ENCODE data around the gene BMPR1A.

DNA sequence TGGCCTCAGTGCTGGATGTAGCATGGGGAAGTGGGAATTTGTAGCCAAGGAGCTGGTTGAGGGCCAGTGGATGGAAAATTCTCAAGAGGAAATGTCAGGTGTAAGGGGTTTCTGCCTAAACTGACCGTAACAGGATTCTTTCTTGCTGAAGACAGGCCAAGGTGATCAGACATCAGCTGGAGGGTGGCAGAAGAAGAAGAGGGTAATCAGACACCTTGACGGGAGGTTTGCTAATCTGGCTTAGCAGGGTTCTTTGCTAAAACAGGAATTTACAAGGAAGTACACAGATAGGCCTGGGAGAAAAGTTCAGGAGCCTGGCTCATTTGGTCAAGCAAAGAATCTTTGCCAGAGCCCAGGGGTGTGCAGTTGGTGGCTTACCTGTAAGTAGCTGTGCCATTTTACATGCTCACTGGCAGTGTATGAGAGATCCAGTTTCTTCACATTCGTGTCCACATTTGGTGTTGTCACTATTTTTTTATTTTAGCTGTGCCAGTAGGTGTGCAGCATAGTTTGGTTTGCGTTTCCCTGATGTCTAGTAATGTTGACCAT, 73.7 kb downstream of the BMPR1A start:
- TF ChIP-seq POLR2AphosphoS5 (IDR thresholded peaks at IDR 0.05; ENCODE audit: low read depth) (no peak), REST (IDR thresholded peaks at IDR 0.05; ENCODE audit: unreplicated experiment) (no peak), EZH2phosphoT487 (IDR thresholded peaks at IDR 0.05; ENCODE audit: unreplicated experiment) (no peak), CTCF (conservative IDR thresholded peaks at IDR 0.05; ENCODE audit: low read depth in 2 of 2) (no peak), EZH2 (IDR thresholded peaks at IDR 0.05; ENCODE audit: low read depth, unreplicated experiment) (no peak), CREB1 (CRISPR knock-in tag; IDR thresholded peaks at IDR 0.05; ENCODE audit: low read depth) (no peak), ZNF331 (CRISPR knock-in tag; IDR thresholded peaks at IDR 0.05; ENCODE audit: low read depth) (no peak), NANOG (IDR thresholded peaks at IDR 0.05; ENCODE audit: borderline replicate concordance) (no peak), JUNB (IDR thresholded peaks at IDR 0.05; ENCODE audit: unreplicated experiment) (no peak), ZNF462 (CRISPR knock-in tag; IDR thresholded peaks at IDR 0.05) (no peak), STAT1 (IDR thresholded peaks at IDR 0.05; ENCODE audit: unreplicated experiment) (no peak)
- TF ChIP-seq, protein P1, sequence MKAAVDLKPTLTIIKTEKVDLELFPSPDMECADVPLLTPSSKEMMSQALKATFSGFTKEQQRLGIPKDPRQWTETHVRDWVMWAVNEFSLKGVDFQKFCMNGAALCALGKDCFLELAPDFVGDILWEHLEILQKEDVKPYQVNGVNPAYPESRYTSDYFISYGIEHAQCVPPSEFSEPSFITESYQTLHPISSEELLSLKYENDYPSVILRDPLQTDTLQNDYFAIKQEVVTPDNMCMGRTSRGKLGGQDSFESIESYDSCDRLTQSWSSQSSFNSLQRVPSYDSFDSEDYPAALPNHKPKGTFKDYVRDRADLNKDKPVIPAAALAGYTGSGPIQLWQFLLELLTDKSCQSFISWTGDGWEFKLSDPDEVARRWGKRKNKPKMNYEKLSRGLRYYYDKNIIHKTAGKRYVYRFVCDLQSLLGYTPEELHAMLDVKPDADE (IDR thresholded peaks at IDR 0.05), result no peak
